Non-pigmented ciliary epithelial cell (primary cell): Measurements from ENCODE around the gene IL15RA.
"Not testable (repeated sequence)": the region's sequence is repeated elsewhere in the genome, so short reads cannot be mapped to it uniquely, and the experiment has no call there.

Source experiments
- DNase-seq: peaks from one replicate; pipeline ENCODE4 v3.0.0-alpha.2; 2010; ENCODE audit warnings: low read depth

IL15RA gene

GRCh38 chr10:5968681-5969453 lies 8.5 kb downstream of the IL15RA start:
- no peak for DNase-seq

- DNase-seq: no peak
Measured at GRCh38 chr10:5968037-5968680, 9.2 kb downstream of the IL15RA start.

GRCh38 chr10:5965266-5965665 lies 12.1 kb downstream of the IL15RA start:
- DNase-seq: no peak

GRCh38 chr10:5964736-5965135 lies 12.6 kb downstream of the IL15RA start:
- no peak for DNase-seq

- DNase-seq: no peak
Measured at GRCh38 chr10:5963591-5963990, 13.8 kb downstream of the IL15RA start.

- DNase-seq: no peak
Measured at GRCh38 chr10:5963071-5963470, 14.3 kb downstream of the IL15RA start.

- not testable (repeated sequence) for DNase-seq
Measured at GRCh38 chr10:5962358-5962940, 14.9 kb downstream of the IL15RA start.

- DNase-seq: no peak
Measured at GRCh38 chr10:5961405-5962100, 15.8 kb downstream of the IL15RA start.

- not testable (repeated sequence) for DNase-seq
Measured at GRCh38 chr10:5960973-5961275, 16.4 kb downstream of the IL15RA start.

GRCh38 chr10:5960070-5960972 lies 17.0 kb downstream of the IL15RA start:
- DNase-seq: no peak

GRCh38 chr10:5959581-5960069 lies 17.7 kb downstream of the IL15RA start:
- DNase-seq: no peak

GRCh38 chr10:5959142-5959541 lies 18.2 kb downstream of the IL15RA start:
- no peak for DNase-seq

- no peak for DNase-seq
Measured at GRCh38 chr10:5958675-5959074, 18.7 kb downstream of the IL15RA start.

GRCh38 chr10:5958077-5958476 lies 19.3 kb downstream of the IL15RA start:
- DNase-seq: no peak

- DNase-seq: no peak
Measured at GRCh38 chr10:5956146-5956936, 21.0 kb downstream of the IL15RA start.

- no peak for DNase-seq
Measured at GRCh38 chr10:5953676-5954075, 23.7 kb downstream of the IL15RA start.

- no peak for DNase-seq
Measured at GRCh38 chr10:5952731-5953385, 24.5 kb downstream of the IL15RA start.

- no peak for DNase-seq
Measured at GRCh38 chr10:5951721-5952407, 25.5 kb downstream of the IL15RA start.

GRCh38 chr10:5951167-5951711 lies 26.1 kb downstream of the IL15RA start:
- no peak for DNase-seq
